Measurements from ENCODE around the gene LHX3.

DNA sequence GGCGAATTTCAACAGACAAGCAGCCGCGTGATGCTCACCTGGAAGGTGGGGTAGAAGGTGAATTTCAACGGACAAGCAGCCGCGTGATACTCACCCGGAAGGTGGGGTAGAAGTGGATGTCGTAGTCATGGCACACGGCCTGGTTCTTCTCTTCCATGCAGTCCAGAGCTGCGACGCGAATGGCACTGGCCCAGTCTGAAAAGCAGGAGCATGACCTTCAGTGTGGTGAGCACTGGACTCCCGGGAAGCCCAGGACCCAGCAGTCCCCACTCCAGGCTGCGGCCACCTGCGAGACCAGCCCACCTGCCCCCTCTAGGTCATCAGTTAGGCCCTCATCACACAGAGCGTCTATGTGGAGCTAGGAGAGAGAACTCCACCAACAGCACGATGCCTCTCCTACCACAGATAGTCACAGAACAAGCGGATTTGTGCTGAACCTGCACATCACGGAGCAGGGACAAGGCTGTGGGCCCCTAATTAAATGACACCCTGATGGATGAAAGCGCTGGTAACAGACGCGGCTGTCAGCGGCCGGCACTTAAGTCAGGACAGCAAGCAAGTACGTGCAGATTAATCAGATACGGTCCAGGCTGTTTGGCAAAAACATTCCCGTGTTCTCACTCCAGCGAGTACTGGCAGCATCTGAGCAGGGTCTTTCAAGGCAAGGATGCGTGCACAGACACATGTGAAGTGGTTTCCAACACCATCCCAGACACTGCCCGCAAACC is 21.9 kb upstream of the LHX3 start:
- TF ChIP-seq, protein P1, sequence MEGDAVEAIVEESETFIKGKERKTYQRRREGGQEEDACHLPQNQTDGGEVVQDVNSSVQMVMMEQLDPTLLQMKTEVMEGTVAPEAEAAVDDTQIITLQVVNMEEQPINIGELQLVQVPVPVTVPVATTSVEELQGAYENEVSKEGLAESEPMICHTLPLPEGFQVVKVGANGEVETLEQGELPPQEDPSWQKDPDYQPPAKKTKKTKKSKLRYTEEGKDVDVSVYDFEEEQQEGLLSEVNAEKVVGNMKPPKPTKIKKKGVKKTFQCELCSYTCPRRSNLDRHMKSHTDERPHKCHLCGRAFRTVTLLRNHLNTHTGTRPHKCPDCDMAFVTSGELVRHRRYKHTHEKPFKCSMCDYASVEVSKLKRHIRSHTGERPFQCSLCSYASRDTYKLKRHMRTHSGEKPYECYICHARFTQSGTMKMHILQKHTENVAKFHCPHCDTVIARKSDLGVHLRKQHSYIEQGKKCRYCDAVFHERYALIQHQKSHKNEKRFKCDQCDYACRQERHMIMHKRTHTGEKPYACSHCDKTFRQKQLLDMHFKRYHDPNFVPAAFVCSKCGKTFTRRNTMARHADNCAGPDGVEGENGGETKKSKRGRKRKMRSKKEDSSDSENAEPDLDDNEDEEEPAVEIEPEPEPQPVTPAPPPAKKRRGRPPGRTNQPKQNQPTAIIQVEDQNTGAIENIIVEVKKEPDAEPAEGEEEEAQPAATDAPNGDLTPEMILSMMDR (IDR thresholded peaks at IDR 0.05; ENCODE audit: low read depth, low read length), result no peak
- TF ChIP-seq POLR2A (IDR thresholded peaks at IDR 0.05; ENCODE audit: extremely low read depth, insufficient read length), result no peak

Measured in NB4 (cell line).